GM18499 (cell line): ENCODE data around the gene CUTA.

ENCODE experiments used
- ATAC-seq: cut with Tn5 transposase; IDR thresholded peaks from one replicate; pipeline ENCODE4 v1.9.1; 2021; ENCODE audit warnings: moderate number of reproducible peaks; ENCODE audit not compliant: insufficient read depth, unreplicated experiment

The CUTA gene

DNA sequence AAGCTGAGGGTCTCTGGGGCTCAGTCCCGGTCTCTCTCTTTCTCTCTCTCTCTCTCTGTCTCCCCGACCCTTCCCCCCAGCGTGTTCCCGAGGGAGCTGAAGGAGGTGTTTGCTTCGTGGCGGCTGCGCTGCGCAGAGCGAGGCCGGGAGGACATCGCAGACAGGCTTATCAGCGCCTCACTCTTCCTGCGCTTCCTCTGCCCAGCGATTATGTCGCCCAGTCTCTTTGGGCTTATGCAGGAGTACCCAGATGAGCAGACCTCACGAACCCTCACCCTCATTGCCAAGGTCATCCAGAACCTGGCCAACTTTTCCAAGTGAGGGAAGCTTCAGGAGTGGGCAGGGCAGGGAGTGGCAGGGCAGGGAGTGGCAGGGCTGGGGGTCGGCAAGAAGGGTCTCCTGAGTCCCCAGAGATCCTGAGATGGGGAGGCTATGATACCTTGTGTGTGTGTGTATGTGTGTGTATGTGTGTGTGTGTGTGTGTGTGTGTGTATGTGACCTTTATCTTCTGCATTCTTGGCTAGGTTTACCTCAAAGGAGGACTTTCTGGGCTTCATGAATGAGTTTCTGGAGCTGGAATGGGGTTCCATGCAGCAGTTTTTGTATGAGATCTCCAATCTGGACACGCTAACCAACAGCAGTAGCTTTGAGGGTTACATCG lies 22.9 kb upstream of the CUTA start:
- ATAC-seq: no peak

DNA sequence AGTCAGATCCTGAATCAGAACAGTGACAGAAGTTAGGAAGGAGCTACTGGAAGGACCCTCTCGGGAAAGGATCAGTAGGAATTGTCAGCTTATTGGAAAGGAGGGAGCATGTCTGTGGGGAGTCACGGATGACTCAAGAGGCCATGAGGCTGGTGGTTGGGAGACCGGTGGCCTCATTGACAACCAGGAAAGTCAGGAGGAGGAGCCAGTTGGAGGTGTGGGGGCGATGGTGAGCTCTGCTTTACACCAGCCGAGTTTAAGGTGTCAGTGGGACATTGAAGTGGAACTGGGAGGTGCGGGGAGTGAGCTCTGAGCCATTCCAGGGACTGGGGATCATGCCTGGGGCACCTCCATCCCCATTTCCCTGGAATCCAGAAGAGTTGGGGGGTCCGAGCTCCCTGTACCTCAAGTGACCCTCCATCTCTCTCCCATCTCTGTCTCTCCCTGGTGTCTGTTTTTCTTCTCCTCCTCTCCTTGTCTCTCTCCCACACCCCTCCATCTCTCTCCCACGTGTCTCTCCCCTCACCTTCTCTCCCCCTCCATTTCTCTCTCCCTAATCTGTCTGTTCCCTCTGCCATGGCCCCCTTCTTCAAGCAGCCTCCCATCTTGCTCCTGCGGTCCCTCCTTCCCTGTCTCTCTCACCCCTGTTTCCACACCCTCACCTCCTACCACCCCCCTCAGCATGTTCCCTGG lies 22.2 kb upstream of the CUTA start:
- no peak for ATAC-seq

DNA sequence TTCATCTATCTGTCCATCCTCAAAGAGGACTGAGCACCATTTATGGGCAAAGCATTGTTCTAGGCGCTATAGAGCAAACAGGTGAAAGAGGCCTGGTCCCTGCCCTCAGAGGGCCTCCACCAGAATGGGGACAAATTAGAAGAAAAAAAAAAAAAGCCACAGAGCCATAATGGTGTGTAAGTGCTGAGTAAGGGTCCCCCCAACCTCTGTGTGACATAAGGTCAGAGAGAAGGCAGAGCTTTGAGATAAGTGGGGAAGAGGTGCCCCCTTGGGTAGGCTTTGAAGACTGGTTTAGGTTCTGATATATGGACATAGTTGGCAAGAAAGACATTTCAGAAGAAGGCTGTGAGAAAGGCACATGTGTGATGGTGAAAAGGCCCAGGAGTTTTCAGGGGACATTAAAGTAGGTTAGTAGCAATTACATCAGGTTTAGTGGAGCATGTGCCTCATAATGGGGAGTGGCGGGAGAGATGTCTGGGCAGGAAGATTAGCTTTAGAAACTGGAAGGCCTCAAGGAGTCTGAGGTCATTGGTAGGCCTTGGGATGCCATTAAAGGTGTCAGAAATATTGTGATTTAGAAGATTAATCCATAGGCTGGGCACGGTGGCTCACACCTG lies 21.2 kb upstream of the CUTA start:
- no peak for ATAC-seq

DNA sequence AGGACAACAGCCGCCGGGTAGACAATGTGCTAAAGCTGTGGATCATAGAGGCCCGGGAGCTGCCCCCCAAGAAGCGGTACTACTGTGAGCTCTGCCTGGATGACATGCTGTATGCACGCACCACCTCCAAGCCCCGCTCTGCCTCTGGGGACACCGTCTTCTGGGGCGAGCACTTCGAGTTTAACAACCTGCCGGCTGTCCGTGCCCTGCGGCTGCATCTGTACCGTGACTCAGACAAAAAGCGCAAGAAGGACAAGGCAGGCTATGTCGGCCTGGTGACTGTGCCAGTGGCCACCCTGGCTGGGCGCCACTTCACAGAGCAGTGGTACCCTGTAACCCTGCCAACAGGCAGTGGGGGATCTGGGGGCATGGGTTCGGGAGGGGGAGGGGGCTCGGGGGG lies 19.8 kb upstream of the CUTA start:
- ATAC-seq: no peak

DNA sequence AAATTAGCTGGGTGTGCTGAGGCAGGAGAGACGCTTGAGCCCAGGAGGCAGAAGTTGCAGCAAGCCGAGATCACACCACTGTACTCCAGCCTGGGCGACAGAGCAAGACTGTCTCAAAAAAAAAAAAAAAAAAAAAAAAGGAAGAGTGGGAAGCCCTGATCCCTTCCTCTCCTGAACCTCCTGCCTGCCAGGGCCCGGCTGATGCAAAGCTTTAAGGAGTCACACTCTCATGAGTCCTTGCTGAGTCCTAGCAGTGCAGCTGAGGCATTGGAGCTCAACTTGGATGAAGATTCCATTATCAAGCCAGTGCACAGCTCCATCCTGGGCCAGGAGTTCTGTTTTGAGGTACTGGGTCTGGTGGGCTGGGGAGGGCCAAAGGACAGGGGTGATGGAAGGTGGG lies 17.1 kb upstream of the CUTA start:
- ATAC-seq: no peak

DNA sequence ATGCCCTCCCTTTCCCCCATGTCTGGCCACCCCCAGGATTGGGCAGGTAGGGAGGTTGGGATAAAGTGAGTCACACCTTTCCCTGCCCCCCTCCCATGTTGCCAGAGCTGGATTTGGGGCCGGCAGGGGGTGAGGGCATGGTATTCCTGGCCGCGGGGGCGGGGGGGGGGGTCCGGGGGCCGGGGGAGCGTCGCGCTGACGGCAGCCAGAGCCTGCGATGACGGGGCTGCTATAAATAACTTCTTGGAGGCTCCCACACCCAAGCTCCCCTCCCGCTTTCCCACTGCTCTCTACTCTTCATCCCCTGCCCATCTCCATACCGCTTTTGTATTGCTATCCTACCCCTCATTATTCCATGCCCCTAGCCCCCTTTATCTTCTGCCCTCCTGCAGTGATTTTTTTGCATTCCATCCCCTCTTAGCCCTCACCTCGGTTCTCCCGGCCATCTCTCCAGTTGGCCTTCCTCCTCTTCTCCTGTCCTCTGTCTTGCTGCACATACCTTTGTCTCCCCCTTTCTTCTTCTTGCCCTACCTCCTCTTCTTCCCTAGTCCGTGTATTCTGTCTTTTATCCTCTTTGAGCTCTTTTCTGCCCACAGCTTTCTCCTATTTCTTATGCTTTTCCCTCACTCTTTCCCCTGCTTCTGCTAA lies 15.8 kb upstream of the CUTA start:
- no peak for ATAC-seq

DNA sequence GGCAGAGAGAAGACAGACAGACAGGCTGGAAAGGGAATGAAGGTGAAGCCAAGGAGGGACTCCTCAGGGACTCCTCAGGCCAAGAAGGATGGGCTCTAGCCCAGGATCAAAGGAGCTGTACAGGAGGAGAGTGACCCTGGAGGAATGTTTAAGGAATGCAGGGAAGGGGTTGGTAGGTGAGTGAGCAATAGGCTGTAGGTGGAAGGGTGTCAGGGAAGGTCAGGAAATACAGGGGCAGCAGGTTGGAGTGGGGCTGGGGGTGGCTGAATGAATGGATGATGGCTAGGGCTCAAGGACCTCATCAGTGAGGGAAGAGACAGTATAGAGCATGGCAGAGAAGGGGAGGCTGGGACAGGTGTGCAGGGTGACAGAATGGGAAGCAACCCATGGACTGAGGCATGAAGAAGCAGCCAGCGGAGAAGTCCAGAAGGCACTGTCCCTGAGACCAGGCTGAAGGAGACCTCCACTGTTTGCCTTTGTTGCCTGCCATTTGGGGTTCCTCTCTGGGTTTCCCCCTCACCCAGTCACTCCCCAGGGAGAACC lies 15.2 kb upstream of the CUTA start:
- no peak for ATAC-seq

DNA sequence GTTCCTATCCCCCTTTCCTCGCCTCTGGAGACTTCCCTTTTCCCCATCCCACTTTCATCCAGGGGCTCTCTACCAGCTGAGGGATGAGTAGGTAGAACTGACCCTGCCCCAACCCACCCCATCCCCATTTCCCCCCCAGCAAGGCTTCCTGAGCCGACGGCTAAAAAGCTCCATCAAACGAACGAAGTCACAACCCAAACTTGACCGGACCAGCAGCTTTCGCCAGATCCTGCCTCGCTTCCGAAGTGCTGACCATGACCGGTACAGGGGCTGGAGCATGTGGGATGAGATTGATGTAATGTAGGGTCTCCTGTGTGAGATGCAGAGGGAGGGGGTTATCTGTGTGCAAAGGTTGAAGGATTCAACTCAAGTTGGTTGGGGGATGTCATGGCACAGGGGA lies 14.6 kb upstream of the CUTA start:
- ATAC-seq: no peak

DNA sequence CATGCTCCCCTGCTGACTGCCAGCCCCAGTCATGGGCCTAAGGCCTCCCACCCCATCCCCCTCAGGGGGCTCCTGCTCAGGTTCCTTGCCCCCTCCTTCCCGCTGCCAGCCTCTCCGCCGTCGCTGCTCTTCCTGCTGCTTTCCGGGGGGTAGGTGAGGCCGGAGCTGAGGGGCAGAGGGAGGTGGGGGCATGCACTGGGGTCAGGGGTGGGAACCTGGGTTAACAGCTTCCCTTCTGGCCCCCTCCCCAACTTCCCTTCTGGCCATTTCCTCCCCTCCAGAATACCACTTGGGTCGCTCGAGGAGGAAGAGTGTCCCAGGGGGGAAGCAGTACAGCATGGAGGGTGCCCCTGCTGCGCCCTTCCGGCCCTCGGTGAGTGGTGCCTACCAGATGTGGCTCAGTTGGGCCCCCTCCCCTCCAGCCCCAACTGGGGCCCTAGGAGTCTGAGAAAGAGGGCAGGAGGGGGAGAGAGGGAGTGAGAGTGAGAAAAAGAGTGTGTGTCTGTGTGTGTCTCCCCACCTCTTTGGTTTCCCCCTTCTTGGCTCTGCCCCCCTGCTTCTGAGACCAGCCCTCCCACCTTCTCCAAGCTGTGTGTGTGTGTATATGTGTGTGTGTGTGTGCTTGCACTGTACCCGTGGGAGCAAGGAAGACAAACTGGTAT lies 14.1 kb upstream of the CUTA start:
- no peak for ATAC-seq

DNA sequence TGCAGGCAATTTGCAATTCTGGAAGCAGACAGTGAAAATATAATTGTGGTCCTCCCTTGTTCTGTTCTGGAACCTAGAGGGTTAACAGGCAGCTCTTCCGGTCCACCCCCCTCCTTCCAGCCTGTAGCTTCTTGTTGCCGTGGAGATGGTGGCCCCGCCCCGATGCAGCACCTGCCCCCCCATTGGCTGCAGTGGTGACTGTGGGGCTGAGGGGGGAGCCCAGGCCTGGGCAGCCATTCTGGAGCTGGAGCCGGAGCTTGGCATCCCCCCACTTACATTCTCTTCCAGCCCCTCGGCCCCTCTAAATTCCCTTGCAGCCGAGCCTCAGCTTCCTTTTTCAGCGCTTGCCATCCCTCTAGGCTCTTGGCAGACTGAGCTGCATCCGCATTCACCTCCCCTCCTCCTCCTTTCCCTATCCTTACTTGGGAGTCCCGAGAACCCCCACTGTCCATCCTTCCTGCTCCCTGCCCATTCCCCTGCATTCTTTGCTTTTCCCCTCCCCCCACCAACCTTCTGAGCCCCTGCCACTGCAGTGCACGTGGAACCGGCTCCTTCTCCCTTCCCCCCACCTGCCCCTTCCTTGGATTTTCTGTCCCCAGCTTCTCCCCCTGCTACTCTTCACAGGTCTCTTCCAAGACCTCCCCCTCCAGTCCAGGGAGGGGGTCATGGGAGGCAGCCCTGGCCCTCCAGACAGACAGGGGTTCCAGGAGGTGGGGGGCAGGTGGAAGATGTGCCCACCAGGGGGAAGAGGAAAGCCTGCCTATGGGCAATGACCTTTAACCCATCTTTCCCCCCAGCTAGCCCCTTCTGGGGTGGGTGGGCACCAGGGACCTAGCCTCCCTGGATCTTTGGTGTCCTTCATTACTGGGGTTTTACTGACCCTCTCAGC lies 13.3 kb upstream of the CUTA start:
- ATAC-seq: no peak

DNA sequence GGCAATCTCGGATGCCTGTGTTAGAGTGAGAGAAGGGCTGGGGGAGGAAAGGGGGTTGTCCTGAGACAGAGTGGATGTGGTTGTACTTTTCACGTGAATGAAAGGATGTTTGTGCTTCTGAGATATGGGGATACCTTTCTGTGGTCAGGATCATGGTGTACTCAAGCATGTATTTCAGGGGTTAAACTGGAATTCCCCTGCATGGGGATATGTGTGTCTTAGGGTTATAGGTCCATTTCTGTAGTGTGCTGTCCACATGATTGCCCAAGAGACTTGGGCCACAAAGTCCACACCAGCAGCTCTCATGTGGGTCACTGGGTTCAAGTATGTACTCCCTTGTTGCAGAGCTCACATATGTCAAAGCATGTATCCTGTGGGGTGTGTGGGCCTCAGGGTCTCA lies 12.4 kb upstream of the CUTA start:
- no peak for ATAC-seq

DNA sequence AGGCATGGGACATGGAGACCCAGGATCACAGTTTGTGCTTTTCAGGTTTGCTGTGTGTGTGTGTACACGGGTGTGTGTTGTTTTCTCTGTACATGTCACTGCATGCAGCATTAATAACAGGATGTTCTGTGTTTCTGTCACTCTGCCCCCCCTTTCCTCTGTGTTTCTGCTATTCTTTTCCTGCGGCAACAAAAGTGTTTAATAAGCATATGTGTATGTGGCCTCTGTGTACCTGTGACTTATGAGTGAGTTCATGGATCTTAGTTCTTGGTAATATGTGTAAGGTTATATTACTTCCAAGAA lies 11.8 kb upstream of the CUTA start:
- ATAC-seq: no peak

DNA sequence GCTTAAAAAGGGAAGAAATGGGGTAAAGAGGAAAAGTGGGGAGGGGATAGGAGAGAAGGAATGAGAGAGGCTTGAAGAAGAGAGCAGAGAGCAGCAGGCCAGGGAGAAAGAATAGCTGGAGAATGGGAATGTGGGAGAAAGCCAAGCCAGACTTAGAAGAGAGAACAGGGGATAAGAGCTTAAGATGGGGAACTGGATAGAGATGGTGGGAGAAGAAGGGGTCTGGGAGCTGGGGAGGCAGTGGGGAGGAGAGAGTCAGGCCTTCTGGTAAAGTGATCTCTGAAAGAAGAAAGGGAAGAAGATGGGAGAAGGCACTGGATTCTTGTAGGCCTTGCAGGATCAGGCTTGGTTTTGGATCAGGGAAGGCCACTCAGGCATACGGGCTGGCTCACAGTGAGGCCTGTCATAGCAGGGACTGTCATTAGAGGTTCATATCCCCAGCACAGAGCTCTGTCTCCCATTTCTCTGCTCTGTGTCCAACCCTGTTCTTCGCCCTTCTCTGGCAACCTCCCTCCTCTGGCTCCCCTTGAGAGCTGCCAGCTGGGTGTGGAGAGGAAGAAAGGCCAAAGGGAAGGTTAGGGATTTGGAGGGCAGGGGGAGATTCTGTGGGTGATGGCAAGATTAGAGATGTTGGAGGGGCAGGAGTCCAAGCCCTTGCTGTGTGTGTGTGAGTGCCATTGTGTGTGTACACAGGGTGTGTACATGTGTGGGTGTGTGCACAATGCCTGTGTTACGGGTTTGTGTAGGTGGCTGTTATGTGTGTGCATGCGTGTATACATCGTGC lies 11.3 kb upstream of the CUTA start:
- no peak for ATAC-seq

DNA sequence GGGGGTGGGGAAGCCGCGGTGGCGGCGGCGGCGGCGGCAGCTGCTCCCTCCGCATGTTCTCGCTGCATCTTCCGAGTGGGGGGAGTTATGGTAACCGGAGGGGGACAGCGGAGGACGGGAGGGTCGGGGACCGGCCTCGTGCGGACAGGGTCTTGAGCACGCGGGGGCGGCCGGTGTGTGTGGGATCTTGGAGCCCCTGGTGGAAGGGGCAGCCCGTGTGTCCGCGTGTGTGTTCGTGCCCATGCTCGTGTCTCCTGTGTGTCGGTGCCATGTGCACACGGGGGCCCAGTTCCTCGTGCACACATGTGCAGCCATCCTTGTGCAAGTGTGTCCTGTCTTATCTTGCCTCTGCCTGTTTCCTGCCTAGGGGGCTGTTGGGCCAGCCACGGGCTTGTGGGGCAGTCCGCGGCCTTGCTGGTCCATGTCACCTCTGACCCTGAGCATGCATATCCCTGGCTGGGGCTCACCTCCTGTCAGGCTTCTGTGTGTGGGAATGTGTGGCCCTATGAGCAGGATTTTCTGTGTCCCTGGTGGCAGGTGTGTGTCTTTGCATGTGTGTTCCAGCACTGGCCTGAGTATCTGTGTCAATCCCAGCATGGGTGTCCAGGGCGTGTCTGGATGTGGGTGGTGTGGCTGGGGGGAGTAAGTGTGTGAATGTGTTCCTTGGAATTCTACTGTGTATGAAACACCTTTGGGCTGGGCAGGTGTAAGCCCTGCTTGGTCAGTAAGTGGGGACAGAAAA lies 10.5 kb upstream of the CUTA start:
- ATAC-seq: no peak

DNA sequence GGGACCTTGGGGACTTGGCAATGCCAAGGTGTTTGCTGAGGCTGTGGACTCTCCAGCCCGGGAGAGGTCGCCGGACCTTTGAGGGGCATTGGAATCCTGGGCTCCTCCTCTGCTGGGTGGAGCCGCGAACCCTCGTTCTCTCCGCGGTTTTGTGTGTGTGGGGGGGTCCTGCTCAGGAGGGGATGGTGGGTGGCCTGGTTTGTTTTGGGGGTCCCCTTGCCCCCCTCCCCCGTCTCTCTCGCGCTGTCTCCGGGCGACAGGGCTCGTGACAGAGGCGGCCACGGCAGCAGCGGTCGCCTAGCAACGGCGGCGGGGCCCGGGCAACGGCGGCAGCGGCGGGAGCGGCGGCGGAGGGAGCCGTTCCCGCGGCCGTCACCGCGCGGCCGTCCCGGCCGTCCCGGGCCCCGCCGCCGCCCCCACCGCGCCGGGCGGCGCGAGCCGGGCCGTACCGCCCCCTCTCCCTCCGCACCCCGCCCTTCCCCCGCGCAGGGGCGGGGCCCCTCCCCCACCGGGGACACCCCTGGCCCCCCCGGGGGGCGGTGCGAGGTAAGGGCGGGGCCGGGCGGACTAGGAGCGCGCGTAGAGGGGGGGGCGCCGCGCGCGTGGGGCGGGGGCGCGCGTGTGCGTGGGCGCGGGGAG lies 9.8 kb upstream of the CUTA start:
- ATAC-seq: no peak

DNA sequence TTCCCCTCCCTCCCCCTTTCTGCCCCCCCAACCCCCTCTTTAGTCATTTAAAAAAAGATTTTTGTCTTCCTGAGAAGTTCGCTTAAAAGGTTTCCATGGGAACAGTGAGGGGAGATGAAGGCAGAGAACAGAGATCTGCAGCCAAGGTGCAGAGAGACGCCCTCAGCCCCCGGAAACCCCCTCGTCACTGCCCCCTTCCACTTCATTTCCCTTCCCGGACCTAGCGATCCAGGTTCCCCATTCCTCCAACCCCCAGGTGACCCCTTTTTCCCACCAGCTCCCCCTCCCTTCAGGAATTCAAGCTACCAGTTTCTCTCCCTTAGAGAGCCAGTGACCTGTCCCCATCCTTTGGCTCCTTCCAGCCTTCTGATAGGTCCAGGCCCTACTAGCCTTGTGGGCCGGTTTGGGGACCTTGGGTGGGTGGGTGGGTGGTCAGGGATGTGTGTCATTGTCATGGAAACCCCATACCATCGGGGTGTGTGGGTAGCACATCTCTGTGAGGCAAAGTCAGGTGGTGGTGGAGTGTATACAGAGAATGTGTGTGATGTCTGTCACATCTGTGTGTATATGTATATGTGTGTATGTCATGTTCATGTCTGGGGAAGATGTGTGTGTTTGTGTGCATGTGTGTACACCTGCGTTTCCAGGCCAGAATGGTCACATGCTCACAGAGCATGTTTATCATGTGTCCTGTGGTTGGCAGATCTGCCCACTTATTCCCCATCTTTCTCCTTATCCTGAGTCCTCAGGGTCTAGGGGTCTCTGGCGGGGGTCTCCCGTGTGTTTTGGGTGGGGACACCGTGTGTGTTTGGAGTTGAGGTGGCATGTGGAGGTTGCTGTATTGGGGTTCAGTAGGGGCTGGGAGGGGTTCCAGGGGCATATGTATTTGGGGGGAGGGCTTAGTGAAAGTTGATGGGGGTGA lies 8.9 kb upstream of the CUTA start:
- no peak for ATAC-seq
